Panc1 (cell line): Measurements from ENCODE around the gene BPIFA3. TPM values are rescaled to one million over a fixed set of nuclear protein-coding genes. Genes with fewer than 3 reads are reported as not detected.

ENCODE experiments used
- ATAC-seq: fragments of 200-7000 bp; cut with Tn5 transposase; 2 replicates; pipeline ENCODE4 v1.9.1; 2020; ENCODE audit warnings: mild to moderate bottlenecking, moderate library complexity
- BruUV-seq: library from RNA; stranded (reverse); fragments of 400-500 nt; replicated peaks from 2 replicates; lab custom pipeline; 2021; lab: Mats Ljungman, UMichigan
- CTCF ChIA-PET: fragments of 300-600 bp; sonication (Branson Sonifier 250); formaldehyde crosslinking; loops from one replicate; lab custom pipeline; 2022; ENCODE audit warnings: antibody characterized with exemption; lab: Charles Lee
- POLR2A ChIA-PET: fragments of 300-600 bp; sonication (Branson Sonifier 250); formaldehyde crosslinking; loops from one replicate; lab custom pipeline; 2022; ENCODE audit warnings: antibody characterized with exemption; lab: Charles Lee
- DNase-seq: peaks from one replicate; pipeline ENCODE4 v3.0.0-alpha.2; 2010; ENCODE audit warnings: low read depth, low spot score
- H3K27ac ChIP-seq: 2 replicates; pipeline ENCODE4 v1.5.1; 2011; ENCODE audit warnings: mild to moderate bottlenecking, low read length, inconsistent platforms
- H3K27me3 ChIP-seq: fragments of 200-500 bp; sonication (Bioruptor generic); 2 replicates; pipeline ENCODE4 v1.6.0; 2014; ENCODE audit warnings: low read length, inconsistent platforms; ENCODE audit not compliant: control insufficient read depth, insufficient read depth
- H3K36me3 ChIP-seq: fragments of 200-500 bp; sonication (Bioruptor generic); 2 replicates; pipeline ENCODE4 v1.5.1; 2014; ENCODE audit warnings: inconsistent platforms, mild to moderate bottlenecking, low read length, moderate library complexity; ENCODE audit not compliant: control insufficient read depth, insufficient read depth
- H3K4me1 ChIP-seq: 2 replicates; pipeline ENCODE4 v1.5.1; 2011; ENCODE audit warnings: inconsistent platforms, mild to moderate bottlenecking, low read length, moderate library complexity; ENCODE audit not compliant: control insufficient read depth, insufficient read depth
- H3K4me3 ChIP-seq, 2 experiments: 2 replicates each; pipeline ENCODE4 v1.5.1; 2011 to 2012; ENCODE audit warnings: low read depth in 2 of 2, low read length in 2 of 2, mild to moderate bottlenecking in 2 of 2, inconsistent platforms in 1 of 2, moderate library complexity in 1 of 2
- H3K9me3 ChIP-seq: fragments of 200-500 bp; sonication (Bioruptor generic); 2 replicates; pipeline ENCODE4 v1.5.1; 2014; ENCODE audit warnings: low read depth, mild to moderate bottlenecking, inconsistent platforms, low read length, moderate library complexity; ENCODE audit not compliant: control insufficient read depth, insufficient read depth
- POLR2AphosphoS5 ChIP-seq: IDR thresholded peaks from 2 replicates; pipeline ENCODE4 v1.6.1; 2012; ENCODE audit warnings: mild to moderate bottlenecking, low read depth, low read length, moderate library complexity
- SIN3A ChIP-seq: IDR thresholded peaks from 2 replicates; pipeline ENCODE4 v1.6.1; 2012; ENCODE audit warnings: low read depth, mild to moderate bottlenecking, low read length, moderate library complexity, borderline replicate concordance; ENCODE audit not compliant: insufficient read depth
- TCF7L2 ChIP-seq: IDR thresholded peaks from 2 replicates; pipeline ENCODE4 v1.6.1; 2011; ENCODE audit warnings: mild to moderate bottlenecking, low read depth, low read length, inconsistent platforms
- in situ Hi-C: cut with HindIII; loops from 2 replicates; pipeline ENCODE4 v1.10.0; 2016; ENCODE audit warnings: low sequenced_read_pairs, low pct_unique_long_range_greater_than_20kb
- intact Hi-C: fragments of 100-400 bp; cut with micrococcal nuclease; formaldehyde crosslinking; loops from one replicate; pipeline ENCODE4 v1.10.0; 2022; ENCODE audit not compliant: unreplicated experiment
- total RNA-seq: library from RNA; stranded (reverse); gene quantifications from one replicate; pipeline ENCODE4 v1.2.1, GENCODE V29; 2021; ENCODE audit not compliant: unreplicated experiment
- TF ChIP-seq, protein P1 (sequence below): fragments of 450-650 bp; IDR thresholded peaks from 2 replicates; pipeline ENCODE4 v1.5.1; 2017; ENCODE audit warnings: mild to moderate bottlenecking
- TF ChIP-seq, protein P2 (sequence below), 2 experiments: IDR thresholded peaks; 2 replicates each; pipeline ENCODE4 v1.6.1; 2011 to 2012; ENCODE audit warnings: low read depth in 2 of 2, control low read depth in 1 of 2, low read length in 1 of 2, mild to moderate bottlenecking in 1 of 2, moderate library complexity in 1 of 2; ENCODE audit not compliant: insufficient read depth in 1 of 2

Gene BPIFA3
- total RNA-seq, 1 experiment from 2014 or later = not detected

DNA sequence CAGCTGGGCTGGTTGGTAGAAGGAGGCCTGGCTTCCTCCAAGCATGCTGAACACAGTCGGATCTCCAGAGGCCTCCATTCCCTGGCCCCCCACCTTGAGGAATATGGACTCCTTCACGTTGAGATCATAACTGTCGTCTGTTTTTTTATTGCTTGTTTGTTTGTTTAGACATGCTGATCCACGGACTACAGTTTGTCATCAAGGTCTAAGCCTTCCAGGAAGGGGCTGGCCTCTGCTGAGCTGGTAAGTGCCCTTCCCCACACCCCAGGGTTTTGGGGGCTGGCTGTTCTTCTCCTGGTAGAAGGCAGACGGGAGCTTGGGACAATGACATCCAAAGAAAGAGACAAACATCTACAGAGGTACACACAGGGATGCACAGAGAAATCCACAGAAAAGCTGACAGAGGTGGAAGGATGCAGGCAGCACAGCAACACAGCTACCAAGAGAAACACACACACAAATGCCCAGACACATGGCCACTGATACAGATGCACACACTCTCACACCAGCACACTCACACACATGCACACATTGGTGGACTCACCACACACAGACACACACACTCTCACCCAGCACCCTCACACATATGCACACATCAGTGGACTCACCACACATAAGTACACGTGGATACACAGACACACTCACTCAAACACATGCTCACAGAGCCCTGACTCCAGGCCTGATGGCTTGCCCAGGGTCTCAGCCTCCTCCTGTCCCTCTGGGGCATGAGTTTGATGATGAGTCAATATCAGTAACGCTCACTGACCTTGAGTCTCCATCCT lies 25.4 kb downstream of the BPIFA3 start:
- DNase-seq = no peak
- intact Hi-C loops (no loop called here), in situ Hi-C loops (no loop called here)
- Histone ChIP-seq H3K27me3 (peaks cover 4% of the 10 kb centered on the region), H3K27ac (no peak overlapping the region), H3K4me3 (no peak overlapping the region), H3K36me3 (no peaks in the 10 kb centered on the region), H3K4me1 (no peaks in the 10 kb centered on the region), H3K9me3 (no peaks in the 10 kb centered on the region)
- ChIA-PET POLR2A (no interaction called here), CTCF (no interaction called here)
- no TSS peak for BruUV-seq
- no peak for ATAC-seq
- TF ChIP-seq TCF7L2 (no peak), SIN3A (no peak), POLR2AphosphoS5 (no peak)
- TF ChIP-seq, protein P1, sequence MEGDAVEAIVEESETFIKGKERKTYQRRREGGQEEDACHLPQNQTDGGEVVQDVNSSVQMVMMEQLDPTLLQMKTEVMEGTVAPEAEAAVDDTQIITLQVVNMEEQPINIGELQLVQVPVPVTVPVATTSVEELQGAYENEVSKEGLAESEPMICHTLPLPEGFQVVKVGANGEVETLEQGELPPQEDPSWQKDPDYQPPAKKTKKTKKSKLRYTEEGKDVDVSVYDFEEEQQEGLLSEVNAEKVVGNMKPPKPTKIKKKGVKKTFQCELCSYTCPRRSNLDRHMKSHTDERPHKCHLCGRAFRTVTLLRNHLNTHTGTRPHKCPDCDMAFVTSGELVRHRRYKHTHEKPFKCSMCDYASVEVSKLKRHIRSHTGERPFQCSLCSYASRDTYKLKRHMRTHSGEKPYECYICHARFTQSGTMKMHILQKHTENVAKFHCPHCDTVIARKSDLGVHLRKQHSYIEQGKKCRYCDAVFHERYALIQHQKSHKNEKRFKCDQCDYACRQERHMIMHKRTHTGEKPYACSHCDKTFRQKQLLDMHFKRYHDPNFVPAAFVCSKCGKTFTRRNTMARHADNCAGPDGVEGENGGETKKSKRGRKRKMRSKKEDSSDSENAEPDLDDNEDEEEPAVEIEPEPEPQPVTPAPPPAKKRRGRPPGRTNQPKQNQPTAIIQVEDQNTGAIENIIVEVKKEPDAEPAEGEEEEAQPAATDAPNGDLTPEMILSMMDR = no peak
- TF ChIP-seq, protein P2, sequence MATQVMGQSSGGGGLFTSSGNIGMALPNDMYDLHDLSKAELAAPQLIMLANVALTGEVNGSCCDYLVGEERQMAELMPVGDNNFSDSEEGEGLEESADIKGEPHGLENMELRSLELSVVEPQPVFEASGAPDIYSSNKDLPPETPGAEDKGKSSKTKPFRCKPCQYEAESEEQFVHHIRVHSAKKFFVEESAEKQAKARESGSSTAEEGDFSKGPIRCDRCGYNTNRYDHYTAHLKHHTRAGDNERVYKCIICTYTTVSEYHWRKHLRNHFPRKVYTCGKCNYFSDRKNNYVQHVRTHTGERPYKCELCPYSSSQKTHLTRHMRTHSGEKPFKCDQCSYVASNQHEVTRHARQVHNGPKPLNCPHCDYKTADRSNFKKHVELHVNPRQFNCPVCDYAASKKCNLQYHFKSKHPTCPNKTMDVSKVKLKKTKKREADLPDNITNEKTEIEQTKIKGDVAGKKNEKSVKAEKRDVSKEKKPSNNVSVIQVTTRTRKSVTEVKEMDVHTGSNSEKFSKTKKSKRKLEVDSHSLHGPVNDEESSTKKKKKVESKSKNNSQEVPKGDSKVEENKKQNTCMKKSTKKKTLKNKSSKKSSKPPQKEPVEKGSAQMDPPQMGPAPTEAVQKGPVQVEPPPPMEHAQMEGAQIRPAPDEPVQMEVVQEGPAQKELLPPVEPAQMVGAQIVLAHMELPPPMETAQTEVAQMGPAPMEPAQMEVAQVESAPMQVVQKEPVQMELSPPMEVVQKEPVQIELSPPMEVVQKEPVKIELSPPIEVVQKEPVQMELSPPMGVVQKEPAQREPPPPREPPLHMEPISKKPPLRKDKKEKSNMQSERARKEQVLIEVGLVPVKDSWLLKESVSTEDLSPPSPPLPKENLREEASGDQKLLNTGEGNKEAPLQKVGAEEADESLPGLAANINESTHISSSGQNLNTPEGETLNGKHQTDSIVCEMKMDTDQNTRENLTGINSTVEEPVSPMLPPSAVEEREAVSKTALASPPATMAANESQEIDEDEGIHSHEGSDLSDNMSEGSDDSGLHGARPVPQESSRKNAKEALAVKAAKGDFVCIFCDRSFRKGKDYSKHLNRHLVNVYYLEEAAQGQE (IDR thresholded peaks at IDR 0.05; ENCODE audit: insufficient read depth in 1 of 2, low read depth in 2 of 2, low read length in 1 of 2) = no peak

DNA sequence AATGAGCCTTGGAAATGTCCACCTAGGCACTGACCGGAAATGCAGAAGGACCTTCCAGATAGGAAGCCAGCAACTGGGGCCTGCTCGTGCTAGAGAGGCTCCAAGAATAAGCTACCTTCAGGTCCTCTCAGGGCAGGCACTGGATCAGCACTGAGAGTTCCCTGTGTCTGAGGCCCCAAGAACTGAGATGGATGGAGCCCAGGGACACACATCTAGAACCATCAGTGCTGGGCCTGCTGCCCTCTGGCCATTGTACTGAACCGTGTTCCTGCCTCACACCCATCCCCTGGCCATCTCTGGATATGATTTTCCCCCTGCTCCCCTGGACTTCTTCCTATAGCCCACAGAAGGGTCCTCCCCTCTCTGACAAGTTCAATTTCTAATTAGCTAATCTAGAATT lies 28.9 kb downstream of the BPIFA3 start:
- in situ Hi-C loops = no loop called here
- Histone ChIP-seq H3K4me1 (no peaks in the 10 kb centered on the region), H3K27me3 (no peaks in the 10 kb centered on the region; the same call in 1 of the 2 replicates), H3K9me3 (no peaks in the 10 kb centered on the region), H3K4me3 (no peak overlapping the region), H3K36me3 (no peaks in the 10 kb centered on the region), H3K27ac (no peak overlapping the region)
- intact Hi-C loops = no loop called here
- BruUV-seq = no TSS peak
- ATAC-seq (no peak), DNase-seq (no peak)
- TF ChIP-seq, protein P1 = no peak
- TF ChIP-seq SIN3A = no peak
- no peak for TF ChIP-seq TCF7L2
- TF ChIP-seq, protein P2 (IDR thresholded peaks at IDR 0.05; ENCODE audit: insufficient read depth in 1 of 2, low read depth in 2 of 2, low read length in 1 of 2) = no peak
- TF ChIP-seq POLR2AphosphoS5 = no peak
- ChIA-PET POLR2A (no interaction called here), CTCF (no interaction called here)
